Endothelial cell of umbilical vein (primary cell): ENCODE results near the gene CREBL2.

ENCODE experiments used
- CTCF ChIP-seq, 2 donors: IDR thresholded peaks; 1 replicate in 1 of 2; 2 replicates in 1 of 2; pipeline ENCODE4 v1.5.1; 2011; ENCODE audit warnings: low read length in 2 of 2, mild to moderate bottlenecking in 2 of 2, moderate library complexity in 2 of 2, control low read depth in 1 of 2, inconsistent platforms in 1 of 2, low read depth in 1 of 2; ENCODE audit not compliant: insufficient read depth in 1 of 2; ENCODE audit errors: extremely low read depth in 1 of 2
- EZH2 ChIP-seq: IDR thresholded peaks from 2 replicates; pipeline ENCODE4 v1.6.1; 2012; ENCODE audit warnings: borderline replicate concordance, low read depth, mild to moderate bottlenecking, moderate library complexity, low read length, inconsistent platforms; ENCODE audit not compliant: severe bottlenecking
- MAX ChIP-seq: IDR thresholded peaks from 2 replicates; pipeline ENCODE4 v1.6.1; 2011; ENCODE audit not compliant: insufficient read depth, insufficient read length
- POLR2A ChIP-seq: IDR thresholded peaks from 2 replicates; pipeline ENCODE4 v1.6.1; 2012; ENCODE audit warnings: low read depth, mild to moderate bottlenecking, control low read depth, low read length

GRCh38 chr12:12562016-12562483 lies 49.6 kb upstream of the CREBL2 start:
- TF ChIP-seq EZH2, result no peak
- no peak for TF ChIP-seq CTCF (IDR thresholded peaks at IDR 0.05; ENCODE audit: extremely low read depth in 1 of 2, insufficient read depth in 1 of 2, low read depth in 1 of 2, low read length in 2 of 2)
- TF ChIP-seq POLR2A, result no peak
- TF ChIP-seq MAX, result no peak
